ENCODE data around the gene GNL1. TPM values are rescaled to one million over a fixed set of nuclear protein-coding genes. Genes with fewer than 3 reads are reported as not detected.
A peak's percentile ranks its signal among the peaks of the same experiment; 100 is the strongest.
"Not testable (repeated sequence)": the region's sequence is repeated elsewhere in the genome, so short reads cannot be mapped to it uniquely, and the experiment has no call there.

GNL1 gene
- total RNA-seq, 4 donors from 2014 or later = 26.6 to 40.4 (median 33.8) TPM

DNA sequence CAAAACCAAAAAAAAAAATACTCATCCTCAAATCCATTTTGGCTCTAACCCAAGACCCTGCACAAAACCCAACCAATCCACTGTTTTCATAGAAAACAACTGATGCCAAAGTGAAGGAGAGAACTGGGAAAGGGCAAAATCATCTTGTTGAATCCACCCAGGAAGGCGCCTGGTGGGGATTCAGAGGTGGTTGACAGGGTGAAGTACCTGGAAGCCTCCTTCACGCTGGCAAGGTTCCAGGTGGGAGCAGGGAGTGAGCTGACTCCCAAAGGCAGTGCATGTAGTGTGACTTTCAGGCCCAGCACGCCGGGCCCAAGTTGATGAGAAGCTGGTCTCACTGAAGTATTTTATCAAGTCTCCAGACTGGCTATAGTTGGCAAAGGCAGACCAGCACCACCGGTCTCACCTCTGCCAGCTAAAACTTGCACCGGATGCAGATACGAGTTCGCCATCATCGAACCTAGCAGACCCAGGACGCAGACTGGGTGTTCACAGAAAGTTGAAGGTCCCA is 44.2 kb upstream of the GNL1 start:
- H3K27ac ChIP-seq = no peak overlapping the region
- DNase-seq = no peak
- no peak overlapping the region for H3K4me3 ChIP-seq
- H3K36me3 ChIP-seq = peaks cover 2 to 51% (median 4%) of the 10 kb centered on the region in 3 donors
- no peaks in the 10 kb centered on the region for H3K27me3 ChIP-seq
- no peak for TF ChIP-seq POLR2A (IDR thresholded peaks at IDR 0.05)
- TF ChIP-seq, protein P1, sequence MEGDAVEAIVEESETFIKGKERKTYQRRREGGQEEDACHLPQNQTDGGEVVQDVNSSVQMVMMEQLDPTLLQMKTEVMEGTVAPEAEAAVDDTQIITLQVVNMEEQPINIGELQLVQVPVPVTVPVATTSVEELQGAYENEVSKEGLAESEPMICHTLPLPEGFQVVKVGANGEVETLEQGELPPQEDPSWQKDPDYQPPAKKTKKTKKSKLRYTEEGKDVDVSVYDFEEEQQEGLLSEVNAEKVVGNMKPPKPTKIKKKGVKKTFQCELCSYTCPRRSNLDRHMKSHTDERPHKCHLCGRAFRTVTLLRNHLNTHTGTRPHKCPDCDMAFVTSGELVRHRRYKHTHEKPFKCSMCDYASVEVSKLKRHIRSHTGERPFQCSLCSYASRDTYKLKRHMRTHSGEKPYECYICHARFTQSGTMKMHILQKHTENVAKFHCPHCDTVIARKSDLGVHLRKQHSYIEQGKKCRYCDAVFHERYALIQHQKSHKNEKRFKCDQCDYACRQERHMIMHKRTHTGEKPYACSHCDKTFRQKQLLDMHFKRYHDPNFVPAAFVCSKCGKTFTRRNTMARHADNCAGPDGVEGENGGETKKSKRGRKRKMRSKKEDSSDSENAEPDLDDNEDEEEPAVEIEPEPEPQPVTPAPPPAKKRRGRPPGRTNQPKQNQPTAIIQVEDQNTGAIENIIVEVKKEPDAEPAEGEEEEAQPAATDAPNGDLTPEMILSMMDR (IDR thresholded peaks at IDR 0.05) = no peak
- H3K9me3 ChIP-seq = no peaks in the 10 kb centered on the region
- no peaks in the 10 kb centered on the region for H3K4me1 ChIP-seq

DNA sequence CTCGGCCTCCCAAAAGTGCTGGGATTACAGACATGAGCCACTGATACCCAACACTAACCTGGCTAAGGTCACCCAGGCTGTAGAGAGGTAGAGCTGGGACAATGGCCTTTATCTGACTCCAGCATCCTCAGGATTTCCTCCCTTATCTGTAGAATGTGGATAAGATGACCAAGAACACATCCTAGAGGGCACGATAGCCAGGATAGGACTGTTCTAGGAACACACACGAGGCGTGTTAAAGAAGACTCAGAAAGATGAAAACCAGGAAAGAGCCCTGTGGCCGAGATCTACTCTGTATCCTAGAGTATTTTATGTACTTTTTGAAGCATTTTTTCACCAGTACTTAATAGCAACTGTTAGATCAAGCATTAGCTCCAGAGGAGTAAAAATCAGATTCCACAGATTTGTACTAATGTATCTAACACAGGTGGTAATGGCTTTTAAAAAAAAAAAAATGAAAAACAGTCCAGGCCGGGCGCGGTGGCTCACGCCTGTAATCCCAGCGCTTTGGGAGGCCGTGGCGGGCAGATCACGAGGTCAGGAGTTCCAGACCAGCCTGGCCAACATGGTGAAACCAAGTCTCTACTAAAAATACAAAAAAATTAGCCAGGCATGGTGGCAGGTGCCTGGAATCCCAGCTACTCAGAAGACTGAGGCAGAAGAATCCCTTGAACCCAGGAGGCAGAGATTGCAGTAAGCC is 43.5 kb upstream of the GNL1 start:
- Histone ChIP-seq H3K9me3 (no peaks in the 10 kb centered on the region), H3K4me1 (no peaks in the 10 kb centered on the region), H3K4me3 (no peak overlapping the region), H3K27me3 (no peaks in the 10 kb centered on the region), H3K36me3 (peaks cover 2 to 47% (median 3%) of the 10 kb centered on the region in 3 donors), H3K27ac (no peak overlapping the region)
- TF ChIP-seq POLR2A (IDR thresholded peaks at IDR 0.05) = no peak
- TF ChIP-seq, protein P1 (IDR thresholded peaks at IDR 0.05) = no peak
- DNase-seq = no peak

DNA sequence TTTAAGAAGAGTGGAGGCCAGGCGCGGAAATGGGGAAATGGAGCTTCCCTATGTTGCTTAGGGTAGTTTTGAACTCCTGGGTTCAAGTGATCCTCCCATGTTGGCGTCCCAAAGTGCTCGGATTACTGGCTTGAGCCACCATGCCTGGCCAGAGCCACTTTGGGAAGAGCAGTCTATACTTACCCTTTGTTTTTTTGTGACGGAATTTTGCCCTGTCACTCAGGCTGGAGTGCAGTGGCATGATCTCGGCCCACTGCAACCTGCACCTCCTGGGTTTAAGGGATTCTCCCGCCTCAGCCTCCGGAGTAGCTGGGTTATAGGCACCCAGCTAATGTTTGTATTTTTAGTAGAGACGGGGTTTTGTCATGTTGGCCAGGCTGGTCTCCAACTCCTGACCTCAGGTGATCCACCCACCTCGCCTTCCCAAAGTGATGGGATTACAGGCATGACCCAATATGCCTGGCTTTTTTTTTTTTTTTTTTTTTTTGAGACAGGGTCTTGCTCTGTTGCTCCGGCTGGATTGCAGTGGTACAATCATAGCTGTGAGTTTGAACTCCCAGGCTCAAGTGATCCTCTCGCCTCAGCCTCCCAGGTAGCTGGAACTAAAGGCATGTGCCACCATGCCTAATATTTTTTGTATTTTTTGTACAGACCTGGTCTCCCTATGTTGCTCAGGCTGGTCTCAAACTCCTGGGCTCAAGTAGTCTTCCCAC is 42.8 kb upstream of the GNL1 start:
- no peak for TF ChIP-seq POLR2A (IDR thresholded peaks at IDR 0.05)
- TF ChIP-seq, protein P1 (IDR thresholded peaks at IDR 0.05) = no peak
- H3K27ac ChIP-seq = no peak overlapping the region
- no peaks in the 10 kb centered on the region for H3K9me3 ChIP-seq
- no peaks in the 10 kb centered on the region for H3K4me1 ChIP-seq
- H3K4me3 ChIP-seq = no peak overlapping the region
- DNase-seq = no peak
- peaks cover 0 to 47% (median 2%) of the 10 kb centered on the region in 3 donors for H3K36me3 ChIP-seq
- H3K27me3 ChIP-seq = no peaks in the 10 kb centered on the region

- TF ChIP-seq, protein P1 (IDR thresholded peaks at IDR 0.05) = peak; percentile 47 to 88 (median 84)
- peak; percentile 69 to 94 (median 89) for DNase-seq
- not testable (repeated sequence) for H3K27ac ChIP-seq, H3K27me3 ChIP-seq, H3K4me1 ChIP-seq, H3K9me3 ChIP-seq, H3K4me3 ChIP-seq
- peaks cover 0 to 40% (median 0%) of the 10 kb centered on the region in 3 donors for H3K36me3 ChIP-seq
Observed at GRCh38 chr6:30597315-30598144, 41.2 kb upstream of the GNL1 start.

DNA sequence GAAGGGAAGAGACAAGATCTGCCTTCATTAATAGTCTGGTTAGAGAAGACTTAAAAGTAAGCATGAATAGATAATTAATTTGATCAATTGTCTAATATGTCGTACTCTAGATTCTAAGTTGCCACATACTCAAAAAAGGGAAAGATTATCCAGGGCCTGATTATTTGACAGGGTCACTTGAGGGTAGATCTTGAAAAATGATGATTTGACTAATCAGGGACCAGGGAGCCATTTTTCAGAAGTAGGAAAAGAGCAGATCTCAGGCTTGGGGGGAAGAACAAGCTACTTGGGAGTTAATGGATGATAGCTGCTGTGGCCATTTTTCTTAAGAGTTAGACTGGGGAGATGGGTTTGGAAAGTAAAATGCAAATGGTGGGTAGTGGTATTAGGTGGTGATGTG is 36.0 kb upstream of the GNL1 start:
- Histone ChIP-seq H3K4me1 (no peaks in the 10 kb centered on the region), H3K36me3 (peaks cover 0 to 68% (median 0%) of the 10 kb centered on the region in 3 donors), H3K27me3 (no peaks in the 10 kb centered on the region), H3K27ac (no peak overlapping the region), H3K4me3 (no peak overlapping the region), H3K9me3 (no peaks in the 10 kb centered on the region)
- TF ChIP-seq, protein P1 (IDR thresholded peaks at IDR 0.05) = no peak
- no peak for TF ChIP-seq POLR2A (IDR thresholded peaks at IDR 0.05)
- no peak for DNase-seq
